Uterus (tissue), 2 donors: ENCODE results near the gene BRAT1.

Experiments used
- POLR2A ChIP-seq, 2 donors: fragments of 450-650 bp; IDR thresholded peaks; one replicate each; pipeline ENCODE4 v1.6.1; 2016; ENCODE audit warnings: antibody characterized with exemption in 2 of 2, mild to moderate bottlenecking in 1 of 2, moderate library complexity in 1 of 2
- TF ChIP-seq, protein P1 (sequence below), 4 experiments: fragments of 200-600 bp in 2 of 4; fragments of 450-650 bp in 2 of 4; sonication (generic) in 2 of 4; IDR thresholded peaks; one replicate each; pipeline ENCODE4 v1.5.1; 2016 to 2019; ENCODE audit warnings: antibody characterized with exemption in 4 of 4, mild to moderate bottlenecking in 2 of 4, moderate library complexity in 1 of 4

DNA sequence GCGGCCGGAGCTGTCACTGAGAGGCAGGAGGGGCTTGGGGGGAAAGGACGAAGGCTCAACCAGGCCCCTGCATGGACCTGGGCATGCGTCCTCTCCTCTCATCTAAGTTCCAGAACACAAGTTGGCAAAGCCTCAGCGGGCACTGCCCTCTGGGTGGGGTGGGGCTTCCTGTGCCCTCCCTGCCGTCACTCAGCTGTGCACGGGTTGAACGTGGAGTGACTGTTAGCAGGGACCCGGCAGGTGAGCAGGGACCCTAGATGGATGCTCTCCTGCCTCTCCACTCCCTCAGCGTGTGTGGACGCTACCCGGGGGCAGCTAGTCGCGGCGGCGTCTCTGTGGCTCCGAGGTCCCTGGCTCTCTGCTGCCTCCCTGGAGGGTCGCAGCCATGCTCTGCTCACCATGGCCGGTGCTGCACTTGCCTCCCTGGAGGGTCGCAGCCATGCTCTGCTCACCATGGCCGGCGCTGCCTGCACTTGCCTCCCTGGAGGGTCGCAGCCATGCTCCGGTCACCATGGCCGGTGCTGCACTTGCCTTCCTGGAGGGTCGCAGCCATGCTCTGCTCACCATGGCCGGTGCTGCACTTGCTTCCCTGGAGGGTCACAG, 40.0 kb upstream of the BRAT1 start:
- TF ChIP-seq, protein P1, sequence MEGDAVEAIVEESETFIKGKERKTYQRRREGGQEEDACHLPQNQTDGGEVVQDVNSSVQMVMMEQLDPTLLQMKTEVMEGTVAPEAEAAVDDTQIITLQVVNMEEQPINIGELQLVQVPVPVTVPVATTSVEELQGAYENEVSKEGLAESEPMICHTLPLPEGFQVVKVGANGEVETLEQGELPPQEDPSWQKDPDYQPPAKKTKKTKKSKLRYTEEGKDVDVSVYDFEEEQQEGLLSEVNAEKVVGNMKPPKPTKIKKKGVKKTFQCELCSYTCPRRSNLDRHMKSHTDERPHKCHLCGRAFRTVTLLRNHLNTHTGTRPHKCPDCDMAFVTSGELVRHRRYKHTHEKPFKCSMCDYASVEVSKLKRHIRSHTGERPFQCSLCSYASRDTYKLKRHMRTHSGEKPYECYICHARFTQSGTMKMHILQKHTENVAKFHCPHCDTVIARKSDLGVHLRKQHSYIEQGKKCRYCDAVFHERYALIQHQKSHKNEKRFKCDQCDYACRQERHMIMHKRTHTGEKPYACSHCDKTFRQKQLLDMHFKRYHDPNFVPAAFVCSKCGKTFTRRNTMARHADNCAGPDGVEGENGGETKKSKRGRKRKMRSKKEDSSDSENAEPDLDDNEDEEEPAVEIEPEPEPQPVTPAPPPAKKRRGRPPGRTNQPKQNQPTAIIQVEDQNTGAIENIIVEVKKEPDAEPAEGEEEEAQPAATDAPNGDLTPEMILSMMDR (IDR thresholded peaks at IDR 0.05): no peak
- TF ChIP-seq POLR2A (IDR thresholded peaks at IDR 0.05): no peak
